ENCODE results near the gene CUX1. TPM values are rescaled to one million over a fixed set of nuclear protein-coding genes. Genes with fewer than 3 reads are reported as not detected.

The CUX1 gene
- total RNA-seq, 1 experiment from 2014 or later: 116 TPM

DNA sequence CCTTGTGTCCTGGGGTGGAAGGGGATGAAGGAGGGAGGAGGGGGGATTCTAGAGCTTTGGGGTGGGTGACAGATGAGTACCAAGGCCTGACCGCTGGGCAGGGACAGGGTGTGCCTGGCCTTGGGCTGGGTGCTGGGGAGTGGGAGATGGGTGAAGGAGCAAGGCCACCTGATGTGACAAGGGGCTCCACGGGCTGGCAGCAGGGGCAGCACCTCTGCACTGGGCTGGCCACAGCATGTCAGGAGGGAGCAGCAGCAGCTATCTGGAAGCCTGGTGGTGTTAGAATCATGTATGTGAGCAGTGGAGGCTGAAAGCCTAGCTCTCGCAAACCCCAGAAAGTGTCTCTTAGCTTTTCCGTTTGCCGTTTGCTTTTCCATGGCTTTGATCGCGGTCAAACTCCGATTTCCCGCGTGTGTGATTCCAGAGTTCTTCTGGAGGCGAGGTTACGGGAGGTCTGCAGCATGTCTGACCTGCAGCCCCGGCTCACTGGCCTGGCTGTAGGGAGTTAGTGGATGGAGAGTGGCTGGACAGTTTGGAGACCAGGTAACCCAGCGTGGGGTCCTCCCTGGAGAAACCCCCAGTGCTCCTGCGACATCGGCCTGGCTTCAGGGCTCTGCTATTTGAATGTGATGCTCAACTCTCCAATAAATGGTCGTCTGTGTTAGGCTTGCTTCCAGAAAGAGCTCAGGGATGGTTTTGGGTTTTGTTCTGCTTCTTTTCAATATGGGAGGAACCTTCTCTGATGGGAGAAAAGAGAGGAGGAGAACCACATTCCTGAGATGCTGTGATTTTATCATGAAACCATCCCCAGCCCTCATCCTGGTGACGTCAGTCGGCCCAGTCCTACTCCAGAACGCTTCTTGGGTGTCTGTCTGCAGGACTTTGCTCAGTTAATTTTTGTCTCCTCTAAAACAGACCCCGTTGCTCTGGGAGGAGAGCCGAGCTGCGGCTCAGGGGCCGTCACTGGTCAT, 105.5 kb downstream of the CUX1 start:
- Mint-ChIP-seq H3K36me3 (ENCODE audit: insufficient read depth, unreplicated experiment) (peaks cover 67% of the 10 kb centered on the region), H3K27me3 (ENCODE audit: insufficient read depth, unreplicated experiment) (no peaks in the 10 kb centered on the region), H3K4me3 (ENCODE audit: unreplicated experiment) (peak overlapping the region; percentile 51), H3K27ac (ENCODE audit: unreplicated experiment) (peak overlapping the region; percentile 96), H3K4me1 (ENCODE audit: low read depth, unreplicated experiment) (peaks cover 32% of the 10 kb centered on the region), H3K9me3 (ENCODE audit: unreplicated experiment) (no peaks in the 10 kb centered on the region)
- intact Hi-C loops (cut with micrococcal nuclease; ENCODE audit: unreplicated experiment): loop anchor here (1.0 to 5.0 kb wide), 2 partner anchors 40 to 174 kb away; no protein-coding TSS in a partner anchor
- CTCF ChIA-PET: no interaction called here
- H3K27me3 ChIP-seq (replicated peaks; ENCODE audit: control insufficient read depth, insufficient read depth, low read length): no peaks in the 10 kb centered on the region
- DNase-seq: no peak
- no peaks in the 10 kb centered on the region for H3K9me3 ChIP-seq
- TF ChIP-seq CTCF (IDR thresholded peaks at IDR 0.05; ENCODE audit: insufficient read depth in 1 of 2, low read depth in 1 of 2, low read length in 1 of 2, severe bottlenecking in 1 of 2, unreplicated experiment in 1 of 2): no peak
- peaks cover 23% of the 10 kb centered on the region for H3K4me1 ChIP-seq
- POLR2A ChIA-PET: interaction anchor here (0.6 to 0.8 kb wide), 2 partner anchors 18 to 53 kb away, joined by 4 to 5 read pairs; no protein-coding TSS in a partner anchor
- H3K36me3 ChIP-seq (ENCODE audit: control insufficient read depth, insufficient read depth, low read length): no peaks in the 10 kb centered on the region; the same call in 1 of the 2 replicates
- BruUV-seq (replicated peaks): no TSS peak
- no peak overlapping the region for H3K4me3 ChIP-seq (ENCODE audit: low read depth, low read length)

- H3K27me3 Mint-ChIP-seq (ENCODE audit: insufficient read depth, unreplicated experiment): no peaks in the 10 kb centered on the region
- peak overlapping the region; percentile 96 for H3K27ac Mint-ChIP-seq (ENCODE audit: unreplicated experiment)
- peak overlapping the region; percentile 51 for H3K4me3 Mint-ChIP-seq (ENCODE audit: unreplicated experiment)
- Histone ChIP-seq H3K9me3 (no peaks in the 10 kb centered on the region), H3K27me3 (replicated peaks; ENCODE audit: control insufficient read depth, insufficient read depth, low read length) (no peaks in the 10 kb centered on the region), H3K4me1 (peaks cover 23% of the 10 kb centered on the region), H3K36me3 (ENCODE audit: control insufficient read depth, insufficient read depth, low read length) (no peaks in the 10 kb centered on the region; the same call in 1 of the 2 replicates), H3K4me3 (ENCODE audit: low read depth, low read length) (no peak overlapping the region)
- intact Hi-C loops (cut with micrococcal nuclease; ENCODE audit: unreplicated experiment): loop anchor here (5.0 kb wide), 1 partner anchor 174 kb away; no protein-coding TSS in a partner anchor
- POLR2A ChIA-PET: interaction anchor here (0.6 to 0.8 kb wide), 2 partner anchors 19 to 53 kb away, joined by 4 to 5 read pairs; no protein-coding TSS in a partner anchor
- TF ChIP-seq CTCF (IDR thresholded peaks at IDR 0.05; ENCODE audit: insufficient read depth in 1 of 2, low read depth in 1 of 2, low read length in 1 of 2, severe bottlenecking in 1 of 2, unreplicated experiment in 1 of 2): no peak
- H3K9me3 Mint-ChIP-seq (ENCODE audit: unreplicated experiment): no peaks in the 10 kb centered on the region
- peaks cover 64% of the 10 kb centered on the region for H3K36me3 Mint-ChIP-seq (ENCODE audit: insufficient read depth, unreplicated experiment)
- BruUV-seq (replicated peaks): no TSS peak
- H3K4me1 Mint-ChIP-seq (ENCODE audit: low read depth, unreplicated experiment): peaks cover 32% of the 10 kb centered on the region
- CTCF ChIA-PET: no interaction called here
- no peak for DNase-seq
Measured at GRCh38 chr7:101923602-101923985, 106.2 kb downstream of the CUX1 start.

- H3K36me3 ChIP-seq (ENCODE audit: control insufficient read depth, insufficient read depth, low read length): no peaks in the 10 kb centered on the region; the same call in 1 of the 2 replicates
- H3K4me3 Mint-ChIP-seq (ENCODE audit: unreplicated experiment): no peak overlapping the region
- no peaks in the 10 kb centered on the region for H3K27me3 Mint-ChIP-seq (ENCODE audit: insufficient read depth, unreplicated experiment)
- H3K4me3 ChIP-seq (ENCODE audit: low read depth, low read length): no peak overlapping the region
- peak overlapping the region; percentile 96 for H3K27ac Mint-ChIP-seq (ENCODE audit: unreplicated experiment)
- CTCF ChIA-PET: no interaction called here
- peaks cover 23% of the 10 kb centered on the region for H3K4me1 ChIP-seq
- H3K9me3 ChIP-seq: no peaks in the 10 kb centered on the region
- peaks cover 31% of the 10 kb centered on the region for H3K4me1 Mint-ChIP-seq (ENCODE audit: low read depth, unreplicated experiment)
- POLR2A ChIA-PET: no interaction called here
- H3K9me3 Mint-ChIP-seq (ENCODE audit: unreplicated experiment): no peaks in the 10 kb centered on the region
- no peak for TF ChIP-seq CTCF (IDR thresholded peaks at IDR 0.05; ENCODE audit: insufficient read depth in 1 of 2, low read depth in 1 of 2, low read length in 1 of 2, severe bottlenecking in 1 of 2, unreplicated experiment in 1 of 2)
- H3K27me3 ChIP-seq (replicated peaks; ENCODE audit: control insufficient read depth, insufficient read depth, low read length): no peaks in the 10 kb centered on the region
- H3K36me3 Mint-ChIP-seq (ENCODE audit: insufficient read depth, unreplicated experiment): peaks cover 61% of the 10 kb centered on the region
- BruUV-seq (replicated peaks): no TSS peak
- intact Hi-C loops (cut with micrococcal nuclease; ENCODE audit: unreplicated experiment): loop anchor here (5.0 kb wide), 1 partner anchor 173 kb away; no protein-coding TSS in a partner anchor
- DNase-seq: no peak
Measured at GRCh38 chr7:101924171-101924570, 106.7 kb downstream of the CUX1 start.

Measured in Caco-2 (cell line).